ENCODE results near the gene XRCC3. TPM values are rescaled to one million over a fixed set of nuclear protein-coding genes. Genes with fewer than 3 reads are reported as not detected.

Gene XRCC3
- total and polyA plus RNA-seq, 12 donors = 1.3 to 10.2 (median 5.0) TPM

DNA sequence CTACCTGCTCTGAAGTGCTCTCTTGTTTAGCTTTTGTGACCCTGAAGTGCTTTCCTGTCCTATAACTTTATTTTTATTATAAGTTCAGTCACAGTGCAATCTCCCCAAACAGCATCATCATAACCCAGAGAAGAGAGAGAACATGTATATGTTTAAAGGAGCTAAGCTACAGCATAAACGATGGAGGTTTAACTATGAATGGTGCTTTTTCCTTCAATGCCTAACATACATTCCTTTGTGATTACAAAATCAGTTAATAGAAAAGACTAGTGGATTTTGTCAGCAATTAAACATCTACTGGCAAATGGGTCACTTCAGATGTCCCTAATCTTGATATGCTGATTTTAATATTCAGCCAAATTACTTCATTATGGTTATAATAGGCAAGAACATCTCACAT, 46.8 kb upstream of the XRCC3 start:
- no peaks in the 10 kb centered on the region for H3K4me1 ChIP-seq (replicated peaks in 1 of 2)
- intact Hi-C loops (cut with DNase I) = no loop called here
- no peak overlapping the region for H3K4me3 ChIP-seq
- H3K27me3 ChIP-seq = no peaks in the 10 kb centered on the region
- TF ChIP-seq POLR2A (IDR thresholded peaks at IDR 0.05) (no peak), CTCF (IDR thresholded peaks at IDR 0.05) (no peak)
- H3K36me3 ChIP-seq (replicated peaks in 1 of 2) = no peaks in the 10 kb centered on the region
- H3K9me3 ChIP-seq (replicated peaks in 1 of 3) = no peaks in the 10 kb centered on the region
- H3K27ac ChIP-seq = no peak overlapping the region
- DNase-seq = no peak
- WGBS, 4 donors = 76 to 91% (median 80%) methylated on average over 1 of the region's 1 CpG

DNA sequence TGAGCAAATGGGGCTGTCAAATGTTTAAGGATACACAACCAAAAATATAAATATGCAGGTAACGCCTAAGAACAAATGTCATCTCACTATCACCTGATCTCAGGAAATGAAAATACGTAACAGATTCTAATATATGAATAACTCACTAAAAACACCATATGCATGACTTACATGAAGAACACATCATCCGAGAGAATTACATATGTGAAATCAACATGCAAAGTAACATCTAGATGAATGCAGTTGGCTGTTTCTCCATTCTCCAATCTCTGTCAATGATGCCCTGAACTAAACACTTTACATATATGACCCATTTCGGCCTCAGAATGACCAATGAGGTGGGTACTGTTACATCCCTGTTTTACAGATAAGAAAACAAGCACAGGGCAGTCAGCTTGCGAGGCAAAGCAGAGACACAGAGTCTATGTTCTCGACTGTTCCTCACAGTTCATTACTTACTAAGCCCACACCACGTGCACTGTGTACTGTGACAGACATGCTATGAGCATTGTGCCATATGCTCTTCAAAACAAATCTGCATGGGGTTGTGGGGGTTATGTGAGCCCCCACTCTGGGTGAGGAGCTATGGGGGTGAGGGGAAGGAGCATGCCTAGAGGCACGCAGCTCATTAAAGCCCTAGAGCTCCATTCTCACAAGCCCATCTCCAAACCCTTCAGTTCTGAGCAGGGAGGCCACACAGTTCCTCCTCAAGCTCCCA, 43.0 kb upstream of the XRCC3 start:
- Histone ChIP-seq H3K9me3 (replicated peaks in 1 of 3) (no peaks in the 10 kb centered on the region), H3K36me3 (replicated peaks in 1 of 2) (no peaks in the 10 kb centered on the region), H3K4me1 (replicated peaks in 1 of 2) (no peaks in the 10 kb centered on the region), H3K27me3 (no peaks in the 10 kb centered on the region), H3K4me3 (no peak overlapping the region), H3K27ac (no peak overlapping the region)
- WGBS, 4 donors = 94 to 96% (median 95%) methylated on average over 8 of the region's 8 CpGs
- intact Hi-C loops (cut with DNase I) = no loop called here
- TF ChIP-seq CTCF (IDR thresholded peaks at IDR 0.05) (no peak), POLR2A (IDR thresholded peaks at IDR 0.05) (no peak)
- peak in 1 of 7 donors; percentile 23 for DNase-seq

DNA sequence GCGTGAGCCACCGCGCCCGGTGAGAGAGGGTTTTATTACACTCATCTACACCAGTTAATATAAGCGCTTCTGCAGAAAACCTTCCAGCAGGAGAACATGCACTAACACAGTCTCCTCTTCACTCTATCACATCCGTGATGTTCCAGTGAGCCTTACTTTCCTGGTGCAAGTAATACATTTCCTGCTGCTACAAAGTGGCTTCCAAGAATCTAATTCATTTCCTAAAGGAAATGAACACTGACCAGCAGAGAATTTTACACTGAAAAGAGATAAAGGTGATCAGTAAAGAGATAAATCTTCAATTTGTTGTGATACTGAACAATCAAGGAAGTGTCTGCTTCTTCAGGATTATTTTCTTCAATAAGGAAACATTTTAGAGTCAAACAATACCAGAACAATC, 39.8 kb upstream of the XRCC3 start:
- H3K36me3 ChIP-seq (replicated peaks in 1 of 2) = no peaks in the 10 kb centered on the region
- H3K27me3 ChIP-seq = no peaks in the 10 kb centered on the region
- DNase-seq = no peak
- H3K4me3 ChIP-seq = no peak overlapping the region
- TF ChIP-seq CTCF (IDR thresholded peaks at IDR 0.05) (no peak), POLR2A (IDR thresholded peaks at IDR 0.05) (no peak)
- no peaks in the 10 kb centered on the region for H3K9me3 ChIP-seq (replicated peaks in 1 of 3)
- intact Hi-C loops (cut with DNase I) = no loop called here
- no peak overlapping the region for H3K27ac ChIP-seq
- 81 to 92% (median 87%) methylated on average over 6 of the region's 6 CpGs for WGBS, 4 donors
- H3K4me1 ChIP-seq (replicated peaks in 1 of 2) = no peaks in the 10 kb centered on the region

DNA sequence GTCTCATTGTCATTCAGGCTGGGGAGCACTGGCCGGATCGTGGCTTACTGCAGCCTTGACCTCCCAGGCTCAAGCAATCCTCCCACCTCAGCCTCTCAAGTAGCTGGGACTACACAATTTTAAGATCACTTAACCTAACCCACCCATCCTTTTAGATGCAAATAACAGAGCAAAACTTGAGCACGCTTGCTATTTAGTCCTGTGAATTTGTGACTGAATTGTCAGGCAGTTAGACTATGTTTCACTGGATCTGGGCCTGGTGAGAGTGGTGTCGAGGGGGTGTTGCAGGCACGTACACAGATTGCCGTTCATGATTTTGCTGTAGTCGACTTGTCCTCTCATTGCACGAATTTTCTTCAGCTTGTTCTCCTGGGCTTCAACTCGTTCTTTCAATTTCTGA, 38.5 kb upstream of the XRCC3 start:
- Histone ChIP-seq H3K27me3 (no peaks in the 10 kb centered on the region), H3K4me3 (no peak overlapping the region), H3K36me3 (replicated peaks in 1 of 2) (peaks cover 0 to 9% of the 10 kb centered on the region in 2 donors), H3K27ac (no peak overlapping the region), H3K9me3 (replicated peaks in 1 of 3) (no peaks in the 10 kb centered on the region), H3K4me1 (replicated peaks in 1 of 2) (no peaks in the 10 kb centered on the region)
- TF ChIP-seq CTCF (IDR thresholded peaks at IDR 0.05) = no peak
- TF ChIP-seq POLR2A (IDR thresholded peaks at IDR 0.05) = no peak
- DNase-seq = no peak
- WGBS, 4 donors = 79 to 91% (median 86%) methylated on average over 9 of the region's 9 CpGs
- intact Hi-C loops (cut with DNase I) = no loop called here
